RWPE2 (cell line): ENCODE measurements around the gene TAL2.

Source experiments
- ATAC-seq: fragments of 200-7000 bp; cut with Tn5 transposase; 3 replicates; pipeline ENCODE4 v1.9.1; 2021; ENCODE audit warnings: low read depth
- DNase-seq: peaks from one replicate; pipeline ENCODE4 v3.0.0-alpha.2; 2020; ENCODE audit warnings: low spot score
- H3K27ac ChIP-seq: fragments of 450-650 bp; 2 replicates; pipeline ENCODE4 v1.5.1; 2017; ENCODE audit warnings: mild to moderate bottlenecking; ENCODE audit not compliant: poor library complexity, severe bottlenecking
- H3K27me3 ChIP-seq: fragments of 250-450 bp; sonication (Bioruptor Pico); 2 replicates; pipeline ENCODE4 v1.5.1; 2021; ENCODE audit warnings: mild to moderate bottlenecking, moderate library complexity; ENCODE audit not compliant: insufficient read depth, poor library complexity, severe bottlenecking
- H3K36me3 ChIP-seq: fragments of 250-450 bp; sonication (Bioruptor Pico); 2 replicates; pipeline ENCODE4 v1.5.1; 2020; ENCODE audit warnings: low read depth, mild to moderate bottlenecking, moderate library complexity
- H3K4me1 ChIP-seq: fragments of 250-450 bp; sonication (Bioruptor Pico); 2 replicates; pipeline ENCODE4 v1.5.1; 2021; ENCODE audit warnings: mild to moderate bottlenecking, moderate library complexity; ENCODE audit not compliant: insufficient read depth, poor library complexity, severe bottlenecking
- H3K4me3 ChIP-seq: fragments of 250-450 bp; sonication (Bioruptor Pico); 2 replicates; pipeline ENCODE4 v1.5.1; 2021; ENCODE audit warnings: mild to moderate bottlenecking, moderate library complexity; ENCODE audit not compliant: severe bottlenecking
- H3K9me3 ChIP-seq: fragments of 250-450 bp; sonication (Bioruptor Pico); 2 replicates; pipeline ENCODE4 v1.5.1; 2021; ENCODE audit warnings: mild to moderate bottlenecking, moderate library complexity; ENCODE audit not compliant: severe bottlenecking
- CTCF ChIP-seq: fragments of 450-650 bp; IDR thresholded peaks from one replicate; pipeline ENCODE4 v1.5.1; 2017; ENCODE audit warnings: mild to moderate bottlenecking, moderate library complexity; ENCODE audit not compliant: poor library complexity, severe bottlenecking

Gene TAL2

GRCh38 chr9:105673850-105674387 lies 11.7 kb downstream of the TAL2 start:
- no peaks in the 10 kb centered on the region for H3K9me3 ChIP-seq
- H3K27me3 ChIP-seq: no peaks in the 10 kb centered on the region
- no peaks in the 10 kb centered on the region for H3K4me1 ChIP-seq
- DNase-seq: no peak
- TF ChIP-seq CTCF: no peak
- no peak overlapping the region for H3K27ac ChIP-seq
- ATAC-seq: no peak
- H3K4me3 ChIP-seq: no peak overlapping the region
- no peaks in the 10 kb centered on the region for H3K36me3 ChIP-seq

- H3K27me3 ChIP-seq: peaks cover 3% of the 10 kb centered on the region
- ATAC-seq: no peak
- no peaks in the 10 kb centered on the region for H3K36me3 ChIP-seq
- H3K4me3 ChIP-seq: no peak overlapping the region
- H3K9me3 ChIP-seq: no peaks in the 10 kb centered on the region
- H3K27ac ChIP-seq: no peak overlapping the region
- TF ChIP-seq CTCF: no peak
- DNase-seq: no peak
- no peaks in the 10 kb centered on the region for H3K4me1 ChIP-seq
Observed at GRCh38 chr9:105676351-105676923, 14.2 kb downstream of the TAL2 start.

DNA sequence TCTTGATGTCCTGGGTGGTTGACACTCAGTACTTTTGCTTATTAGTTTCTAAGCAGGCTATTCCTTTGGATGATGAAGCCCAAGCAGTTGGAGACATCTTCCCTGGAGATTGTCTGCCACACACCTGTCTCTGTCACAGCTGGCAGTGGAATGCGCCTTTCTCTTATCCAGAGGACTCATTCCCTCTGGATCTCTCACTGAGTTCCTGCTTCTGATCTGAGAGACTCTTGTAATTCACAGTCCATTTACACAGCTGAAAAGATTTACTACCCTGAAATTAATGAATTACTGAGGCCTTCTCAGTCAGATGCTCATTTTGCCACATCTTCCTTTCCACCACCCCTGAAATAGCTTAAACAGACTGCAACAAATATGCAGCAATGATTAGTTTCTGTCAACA lies 15.9 kb downstream of the TAL2 start:
- no peak overlapping the region for H3K27ac ChIP-seq
- H3K27me3 ChIP-seq: peaks cover 3% of the 10 kb centered on the region
- no peak overlapping the region for H3K4me3 ChIP-seq
- no peak for DNase-seq
- no peaks in the 10 kb centered on the region for H3K9me3 ChIP-seq
- TF ChIP-seq CTCF: no peak
- ATAC-seq: no peak
- no peaks in the 10 kb centered on the region for H3K4me1 ChIP-seq
- no peaks in the 10 kb centered on the region for H3K36me3 ChIP-seq

GRCh38 chr9:105678781-105679180 lies 16.5 kb downstream of the TAL2 start:
- DNase-seq (no peak), ATAC-seq (no peak)
- no peaks in the 10 kb centered on the region for H3K4me1 ChIP-seq
- no peaks in the 10 kb centered on the region for H3K36me3 ChIP-seq
- no peak for TF ChIP-seq CTCF
- H3K4me3 ChIP-seq: no peak overlapping the region
- H3K9me3 ChIP-seq: no peaks in the 10 kb centered on the region
- no peak overlapping the region for H3K27ac ChIP-seq
- H3K27me3 ChIP-seq: peaks cover 3% of the 10 kb centered on the region

- no peak for TF ChIP-seq CTCF
- no peaks in the 10 kb centered on the region for H3K4me1 ChIP-seq
- H3K27me3 ChIP-seq: peaks cover 3% of the 10 kb centered on the region
- H3K9me3 ChIP-seq: no peaks in the 10 kb centered on the region
- DNase-seq: no peak
- ATAC-seq: no peak
- no peak overlapping the region for H3K27ac ChIP-seq
- no peak overlapping the region for H3K4me3 ChIP-seq
- H3K36me3 ChIP-seq: no peaks in the 10 kb centered on the region
Observed at GRCh38 chr9:105679257-105680022, 17.2 kb downstream of the TAL2 start.
